VCaP (cell line): Measurements from ENCODE around the gene SLC6A4.
A peak's percentile ranks its signal among the peaks of the same experiment; 100 is the strongest.

Experiments
- H3K27ac ChIP-seq: fragments of 450-650 bp; 2 replicates; pipeline ENCODE4 v1.5.1; 2017
- TF ChIP-seq, protein P1 (sequence below): fragments of 450-650 bp; conservative IDR thresholded peaks from 2 replicates; pipeline ENCODE4 v1.5.1; 2017; ENCODE audit warnings: mild to moderate bottlenecking, moderate library complexity

Gene SLC6A4

DNA sequence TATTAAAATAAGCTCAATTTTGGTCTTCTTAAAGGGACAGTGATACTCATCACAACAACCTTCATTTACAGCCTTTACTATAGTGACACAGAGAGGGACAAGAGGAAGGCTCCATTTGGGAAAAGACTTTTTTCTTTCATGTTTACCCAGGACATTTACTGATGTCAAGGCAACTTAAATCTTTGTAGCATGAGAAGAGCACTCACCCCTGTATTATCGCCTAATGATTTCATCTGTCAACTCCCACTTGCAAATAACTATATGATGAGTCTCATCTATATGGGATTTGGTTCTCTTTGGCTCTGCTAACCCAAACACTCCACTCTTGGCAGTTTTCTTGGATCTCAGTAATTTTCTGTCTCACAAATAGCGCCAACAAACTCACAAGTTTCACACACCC, 32.1 kb upstream of the SLC6A4 start:
- TF ChIP-seq, protein P1, sequence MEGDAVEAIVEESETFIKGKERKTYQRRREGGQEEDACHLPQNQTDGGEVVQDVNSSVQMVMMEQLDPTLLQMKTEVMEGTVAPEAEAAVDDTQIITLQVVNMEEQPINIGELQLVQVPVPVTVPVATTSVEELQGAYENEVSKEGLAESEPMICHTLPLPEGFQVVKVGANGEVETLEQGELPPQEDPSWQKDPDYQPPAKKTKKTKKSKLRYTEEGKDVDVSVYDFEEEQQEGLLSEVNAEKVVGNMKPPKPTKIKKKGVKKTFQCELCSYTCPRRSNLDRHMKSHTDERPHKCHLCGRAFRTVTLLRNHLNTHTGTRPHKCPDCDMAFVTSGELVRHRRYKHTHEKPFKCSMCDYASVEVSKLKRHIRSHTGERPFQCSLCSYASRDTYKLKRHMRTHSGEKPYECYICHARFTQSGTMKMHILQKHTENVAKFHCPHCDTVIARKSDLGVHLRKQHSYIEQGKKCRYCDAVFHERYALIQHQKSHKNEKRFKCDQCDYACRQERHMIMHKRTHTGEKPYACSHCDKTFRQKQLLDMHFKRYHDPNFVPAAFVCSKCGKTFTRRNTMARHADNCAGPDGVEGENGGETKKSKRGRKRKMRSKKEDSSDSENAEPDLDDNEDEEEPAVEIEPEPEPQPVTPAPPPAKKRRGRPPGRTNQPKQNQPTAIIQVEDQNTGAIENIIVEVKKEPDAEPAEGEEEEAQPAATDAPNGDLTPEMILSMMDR = no peak
- no peak overlapping the region for H3K27ac ChIP-seq

DNA sequence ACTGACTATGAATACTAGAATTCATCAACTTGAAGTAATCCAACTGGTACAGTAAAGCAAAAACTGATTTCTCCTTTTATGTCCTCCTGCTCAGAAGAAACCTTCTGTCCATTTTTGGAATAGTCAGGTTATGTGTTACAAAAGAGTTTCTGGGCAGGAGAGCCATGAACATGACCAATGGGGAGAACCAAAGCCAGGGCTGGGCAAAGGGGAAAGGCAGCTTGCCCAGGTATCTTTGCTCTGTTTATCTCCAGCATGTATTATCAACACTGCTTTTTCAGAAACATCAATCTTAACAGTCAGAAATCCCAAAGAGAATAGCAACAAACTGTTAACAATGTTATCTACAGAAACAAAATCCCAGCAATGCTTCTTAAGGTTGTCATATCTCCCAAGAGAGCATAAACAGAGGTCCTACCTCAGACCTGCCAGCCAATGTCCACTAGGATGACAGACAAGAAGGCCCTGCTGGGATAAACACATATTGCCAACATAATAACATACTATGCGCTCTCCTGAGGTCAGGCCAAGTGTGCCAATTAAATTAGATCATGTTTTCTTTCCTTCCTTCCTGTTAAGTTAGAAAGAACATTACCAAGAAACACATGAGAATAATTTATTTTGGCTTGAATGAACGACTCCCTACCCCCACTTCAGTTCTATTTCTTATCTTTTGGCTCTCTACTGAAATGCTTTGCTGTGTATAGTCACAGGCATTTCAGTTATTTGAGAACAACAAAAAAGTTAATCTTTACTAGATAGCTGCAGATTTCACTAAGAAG, 28.2 kb upstream of the SLC6A4 start:
- peak overlapping the region; percentile 2 for H3K27ac ChIP-seq
- TF ChIP-seq, protein P1 = no peak

DNA sequence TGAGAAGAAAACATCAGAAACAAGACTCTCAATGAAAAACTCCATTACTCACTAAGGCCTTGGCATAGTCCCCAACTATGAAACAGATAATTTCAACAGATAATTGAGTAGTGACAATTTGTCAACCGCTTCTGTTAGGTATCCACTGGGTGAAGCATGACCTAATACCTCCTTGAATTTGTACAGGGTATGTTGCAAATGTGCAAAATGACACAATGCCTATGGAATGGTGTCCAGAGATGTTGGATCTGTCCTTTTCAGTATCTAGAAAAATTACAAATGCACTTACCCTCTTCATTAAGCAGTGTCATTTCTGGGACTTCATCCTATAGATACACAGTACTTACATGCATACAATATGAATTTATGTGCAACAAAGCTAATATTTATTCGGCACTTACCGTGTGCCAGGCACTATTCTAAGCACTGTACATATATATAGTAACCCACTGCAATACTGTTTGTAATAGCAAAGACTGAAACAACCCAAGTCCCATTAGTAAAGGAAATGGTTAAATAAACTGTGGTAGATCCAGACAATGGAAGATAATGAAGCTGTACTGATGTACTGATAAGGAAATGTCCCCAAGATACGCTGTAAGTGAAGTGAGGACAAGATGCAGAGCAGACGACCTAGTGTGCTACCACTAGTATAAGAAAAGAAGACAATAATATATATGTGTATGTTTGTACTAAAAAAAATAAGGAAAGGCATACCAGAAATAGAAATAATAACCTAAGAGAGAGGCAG, 21.4 kb upstream of the SLC6A4 start:
- TF ChIP-seq, protein P1 = no peak
- no peak overlapping the region for H3K27ac ChIP-seq

DNA sequence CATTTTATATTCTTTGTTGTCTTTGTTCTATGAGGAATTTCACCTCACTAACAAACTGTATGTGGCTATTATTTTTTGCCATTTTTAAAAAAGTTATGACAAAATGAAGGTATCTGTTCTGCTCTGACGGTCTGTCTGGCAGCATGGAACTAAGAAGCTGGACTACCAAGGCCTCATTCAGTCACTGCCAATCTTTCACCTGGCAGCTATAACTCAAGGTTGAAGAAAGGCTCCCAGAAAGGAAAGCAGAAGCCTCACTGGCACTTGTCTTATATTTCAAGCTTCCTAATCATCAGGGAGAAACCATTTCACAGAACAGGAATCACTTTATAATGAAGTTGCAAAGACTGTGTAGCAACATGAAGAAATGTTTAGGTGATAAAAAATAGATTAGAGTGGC, 18.7 kb upstream of the SLC6A4 start:
- H3K27ac ChIP-seq = peak overlapping the region; percentile 60
- TF ChIP-seq, protein P1 = no peak

DNA sequence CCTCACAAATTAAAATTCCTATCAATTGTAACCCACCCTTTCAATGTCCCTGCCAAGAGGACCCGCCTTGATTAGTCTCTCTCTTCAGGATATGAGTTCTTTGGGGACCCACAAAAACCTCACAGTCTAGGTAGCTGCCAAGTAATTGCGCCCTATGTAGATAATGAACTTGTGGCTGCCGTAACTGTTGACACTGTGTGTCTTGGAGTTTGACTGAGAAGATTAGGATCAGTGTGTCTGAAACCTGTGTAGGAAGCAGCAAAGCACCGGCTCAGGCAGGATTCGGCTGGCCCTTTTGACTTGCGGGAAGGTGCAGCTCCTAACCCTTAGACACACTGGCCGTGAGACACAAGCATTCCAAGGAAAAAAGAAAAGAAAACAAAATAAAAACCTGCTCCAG, 17.8 kb upstream of the SLC6A4 start:
- peak overlapping the region; percentile 60 for H3K27ac ChIP-seq
- TF ChIP-seq, protein P1 = no peak

DNA sequence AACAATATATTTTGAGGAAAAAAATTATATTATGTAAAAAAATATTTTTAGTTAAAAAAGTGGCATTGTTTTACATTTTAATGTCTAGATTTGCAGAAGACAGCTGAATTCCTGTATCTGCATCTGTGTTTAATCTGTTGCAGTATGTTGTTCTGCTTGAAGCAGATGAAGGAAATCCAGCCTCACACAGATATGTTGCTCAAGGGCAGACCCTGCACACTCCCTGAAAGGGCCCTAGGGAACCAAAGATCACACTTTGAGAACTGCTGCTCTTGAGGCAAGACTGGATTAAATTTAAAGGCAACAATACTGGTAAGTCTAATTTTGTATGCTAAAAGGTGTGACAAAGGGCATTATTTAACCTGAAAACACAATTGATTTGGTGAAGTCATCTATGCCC, 16.4 kb upstream of the SLC6A4 start:
- peak overlapping the region; percentile 60; the same call in 1 of the 2 replicates for H3K27ac ChIP-seq
- TF ChIP-seq, protein P1 = no peak

DNA sequence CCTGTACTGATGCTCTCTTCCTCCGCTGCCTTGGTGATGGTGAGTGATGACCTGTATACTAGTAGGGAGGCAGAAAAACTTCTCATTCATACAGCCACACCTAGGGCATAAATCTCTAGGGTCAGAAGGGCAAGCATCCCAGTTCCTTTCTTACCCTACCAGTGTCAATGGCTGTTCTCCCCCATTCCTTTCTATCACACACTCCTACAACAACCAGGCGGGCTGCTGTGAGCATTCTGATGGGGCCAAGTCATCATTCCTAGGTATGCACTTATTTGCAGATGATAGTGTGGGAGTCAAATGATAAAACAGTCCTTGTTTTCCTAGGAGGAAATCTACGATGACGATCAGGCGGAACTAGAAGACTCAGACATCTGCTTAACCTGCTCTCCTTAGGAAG, 14.0 kb upstream of the SLC6A4 start:
- TF ChIP-seq, protein P1 = no peak
- H3K27ac ChIP-seq = no peak overlapping the region
